Measurements from ENCODE around the gene MED25. TPM values are rescaled to one million over a fixed set of nuclear protein-coding genes. Genes with fewer than 3 reads are reported as not detected.

The MED25 gene
- total and polyA plus RNA-seq, 2 of the 8 experiments (the other 6 are each of a cell fraction or from before 2014, with no cell fraction given): 21.6 to 71.4 TPM

- no peak for TF ChIP-seq POLR2AphosphoS5 (IDR thresholded peaks at IDR 0.05; ENCODE audit: low read depth, low read length)
- no peak for TF ChIP-seq EGR1 (IDR thresholded peaks at IDR 0.05; ENCODE audit: borderline replicate concordance, low read depth, low read length)
- no peak for TF ChIP-seq GTF2F1 (IDR thresholded peaks at IDR 0.05; ENCODE audit: borderline replicate concordance, low read depth, low read length)
- no peak for TF ChIP-seq RFX5 (IDR thresholded peaks at IDR 0.05; ENCODE audit: borderline replicate concordance, low read depth, low read length)
- no peak for TF ChIP-seq SP4 (IDR thresholded peaks at IDR 0.05; ENCODE audit: low read length)
- no peak for TF ChIP-seq TAF1 (IDR thresholded peaks at IDR 0.05; ENCODE audit: low read depth, low read length)
These were observed 30.3 kb upstream of the MED25 start (continued) for GRCh38 chr19:49787746-49788145.
